H1 (cell line): Measurements from ENCODE around the gene SLC8A3. TPM values are rescaled to one million over a fixed set of nuclear protein-coding genes. Genes with fewer than 3 reads are reported as not detected.

Source experiments
- CTCF ChIA-PET: fragments of 300-600 bp; sonication (Branson Sonifier 250); formaldehyde crosslinking; loops from one replicate; lab custom pipeline; 2021; ENCODE audit not compliant: partially characterized antibody; lab: Charles Lee
- POLR2A ChIA-PET: fragments of 300-600 bp; sonication (Branson Sonifier 250); formaldehyde crosslinking; loops from one replicate; lab custom pipeline; 2021; ENCODE audit warnings: inconsistent platforms; ENCODE audit not compliant: partially characterized antibody; lab: Charles Lee
- DNase-seq, 2 experiments: peaks; one replicate each; pipeline versions ENCODE4 v3.0.0 to v3.0.0-alpha.2; 2010 to 2022; ENCODE audit warnings: low spot score in 2 of 2, low read depth in 1 of 2, mixed read lengths in 1 of 2
- FAIRE-seq: peaks from 2 replicates; lab custom pipeline; 2011; peaks lifted over from hg19 to GRCh38; lab: Jason Lieb, UNC
- H2AFZ ChIP-seq: 2 replicates; pipeline ENCODE4 v1.8.1; 2012; ENCODE audit warnings: low read length, inconsistent platforms
- H2AK5ac ChIP-seq: 2 replicates; pipeline ENCODE4 v1.6.1; 2013; ENCODE audit warnings: low read depth, low read length
- H2BK120ac ChIP-seq: replicated peaks from 2 replicates; pipeline ENCODE3; 2013; ENCODE audit warnings: low read depth, low read length, inconsistent platforms
- H2BK12ac ChIP-seq: 2 replicates; pipeline ENCODE4 v1.6.1; 2013; ENCODE audit warnings: low read depth, low read length
- H2BK15ac ChIP-seq: 2 replicates; pipeline ENCODE4 v1.6.1; 2013; ENCODE audit warnings: low read length
- H2BK20ac ChIP-seq: 2 replicates; pipeline ENCODE4 v1.6.1; 2013; ENCODE audit warnings: low read length
- H2BK5ac ChIP-seq: 2 replicates; pipeline ENCODE4 v1.6.1; 2013; ENCODE audit warnings: low read depth, low read length
- H3K14ac ChIP-seq: 2 replicates; pipeline ENCODE4 v1.6.1; 2013; ENCODE audit warnings: inconsistent platforms; ENCODE audit not compliant: insufficient read length
- H3K18ac ChIP-seq: 2 replicates; pipeline ENCODE4 v1.6.1; 2013; ENCODE audit warnings: low read length; ENCODE audit errors: extremely low read depth
- H3K23ac ChIP-seq: 2 replicates; pipeline ENCODE4 v1.6.1; 2013; ENCODE audit warnings: inconsistent platforms; ENCODE audit not compliant: insufficient read length
- H3K23me2 ChIP-seq: 2 replicates; pipeline ENCODE4 v1.6.1; 2013; ENCODE audit warnings: low read depth, low read length
- H3K27ac ChIP-seq: 2 replicates; pipeline ENCODE4 v1.6.1; 2011; ENCODE audit warnings: low read depth, low read length, inconsistent platforms
- H3K27me3 ChIP-seq, 4 experiments: replicated peaks in 1 of 4; 1 replicate in 1 of 4; 2 replicates in 3 of 4; pipeline versions ENCODE4 v1.6.1 to v1.8.1; 2011 to 2013; ENCODE audit warnings: low read length in 3 of 4, mild to moderate bottlenecking in 3 of 4, inconsistent platforms in 2 of 4, mixed read lengths in 2 of 4, moderate library complexity in 1 of 4; ENCODE audit not compliant: control insufficient read depth in 3 of 4, insufficient read depth in 3 of 4; ENCODE audit errors: extremely low read depth in 1 of 4
- H3K36me3 ChIP-seq, 4 experiments: 2 replicates each; pipeline versions ENCODE4 v1.6.1 to v1.8.1; 2011 to 2013; ENCODE audit warnings: mild to moderate bottlenecking in 4 of 4, low read length in 3 of 4, moderate library complexity in 2 of 4, control low read depth in 1 of 4, inconsistent platforms in 1 of 4; ENCODE audit not compliant: insufficient read depth in 4 of 4, control insufficient read depth in 2 of 4
- H3K4ac ChIP-seq: replicated peaks from 2 replicates; pipeline ENCODE3; 2013; ENCODE audit warnings: low read length, low read depth, mixed read lengths, inconsistent platforms; ENCODE audit not compliant: insufficient read length
- H3K4me1 ChIP-seq, 4 experiments: replicated peaks in 1 of 4; 1 replicate in 1 of 4; 2 replicates in 3 of 4; pipeline versions ENCODE4 v1.6.1 to v1.8.1; 2011 to 2013; ENCODE audit warnings: low read length in 3 of 4, inconsistent platforms in 2 of 4, mixed read lengths in 1 of 4; ENCODE audit not compliant: insufficient read depth in 4 of 4, control insufficient read depth in 3 of 4
- H3K4me2 ChIP-seq, 2 experiments: 2 replicates each; pipeline versions ENCODE4 v1.6.1 to v1.8.1; 2011 to 2013; ENCODE audit warnings: low read depth in 2 of 2, low read length in 2 of 2, control low read depth in 1 of 2, inconsistent platforms in 1 of 2, mild to moderate bottlenecking in 1 of 2; ENCODE audit not compliant: insufficient read depth in 1 of 2
- H3K4me3 ChIP-seq, 4 experiments: fragments of 200-600, 300-600 bp in 1 of 4; sonication (generic), shearing (Covaris generic), sonication (Bioruptor Twin) in 1 of 4; 2 replicates each; pipeline versions ENCODE4 v1.5.1 to v1.8.1; 2011 to 2016; ENCODE audit warnings: low read length in 4 of 4, low read depth in 3 of 4, control low read depth in 2 of 4, inconsistent platforms in 2 of 4, mild to moderate bottlenecking in 2 of 4, mixed read lengths in 1 of 4, moderate library complexity in 1 of 4; ENCODE audit not compliant: insufficient read depth in 2 of 4; ENCODE audit errors: extremely low read depth in 1 of 4
- H3K56ac ChIP-seq: replicated peaks from 2 replicates; pipeline ENCODE3; 2013; ENCODE audit warnings: low read depth, mild to moderate bottlenecking, mixed read lengths, low read length, inconsistent platforms; ENCODE audit not compliant: insufficient read length
- H3K79me1 ChIP-seq: 2 replicates; pipeline ENCODE4 v1.6.1; 2013; ENCODE audit warnings: low read depth, low read length, control low read depth
- H3K79me2 ChIP-seq, 2 experiments: 2 replicates each; pipeline versions ENCODE4 v1.6.1 to v1.8.1; 2012 to 2013; ENCODE audit warnings: low read length in 2 of 2, mild to moderate bottlenecking in 2 of 2, inconsistent platforms in 1 of 2; ENCODE audit not compliant: insufficient read depth in 2 of 2, control insufficient read depth in 1 of 2
- H3K9ac ChIP-seq, 4 experiments: replicated peaks in 1 of 4; 1 replicate in 1 of 4; 2 replicates in 3 of 4; pipeline versions ENCODE4 v1.6.1 to v1.8.1; 2011 to 2013; ENCODE audit warnings: low read depth in 3 of 4, low read length in 3 of 4, control low read depth in 2 of 4, mild to moderate bottlenecking in 2 of 4, moderate library complexity in 2 of 4, inconsistent platforms in 1 of 4; ENCODE audit errors: extremely low read depth in 1 of 4
- H3K9me3 ChIP-seq, 2 experiments: 2 replicates each; pipeline versions ENCODE4 v1.6.1 to v1.8.1; 2012 to 2013; ENCODE audit warnings: mild to moderate bottlenecking in 2 of 2, moderate library complexity in 2 of 2, control low read depth in 1 of 2, inconsistent platforms in 1 of 2, low read depth in 1 of 2, low read length in 1 of 2, mixed read lengths in 1 of 2; ENCODE audit not compliant: insufficient read depth in 2 of 2
- H4K20me1 ChIP-seq, 2 experiments: replicated peaks in 1 of 2; 2 replicates each; pipeline versions ENCODE3 to v1.8.1; 2011 to 2013; ENCODE audit warnings: inconsistent platforms in 2 of 2, low read length in 2 of 2, mild to moderate bottlenecking in 1 of 2; ENCODE audit not compliant: insufficient read depth in 2 of 2, control insufficient read depth in 1 of 2
- H4K5ac ChIP-seq: 2 replicates; pipeline ENCODE4 v1.6.1; 2013; ENCODE audit warnings: low read length, low read depth, mixed read lengths, inconsistent platforms; ENCODE audit not compliant: insufficient read length
- H4K8ac ChIP-seq: 2 replicates; pipeline ENCODE4 v1.8.0; 2013; ENCODE audit warnings: mild to moderate bottlenecking, moderate library complexity, low read length, inconsistent platforms; ENCODE audit not compliant: insufficient read depth; ENCODE audit errors: extremely low read depth
- H4K91ac ChIP-seq: replicated peaks from 2 replicates; pipeline ENCODE3; 2013; ENCODE audit warnings: low read length, mixed read lengths, inconsistent platforms; ENCODE audit not compliant: insufficient read length
- BCL11A ChIP-seq, 2 experiments: IDR thresholded peaks; one replicate each; pipeline ENCODE4 v1.6.1; 2011; ENCODE audit warnings: low read depth in 2 of 2, low read length in 2 of 2, mild to moderate bottlenecking in 2 of 2
- CBX8 ChIP-seq: fragments of 300-800, 300-1000 bp; sonication (generic); IDR thresholded peaks from 2 replicates; pipeline ENCODE4 v1.7.1; 2016; ENCODE audit warnings: low read depth, low read length, borderline replicate concordance
- EZH2 ChIP-seq: fragments of 200-600 bp; sonication (generic); IDR thresholded peaks from 2 replicates; pipeline ENCODE4 v1.7.1; 2012; ENCODE audit warnings: low read depth, mild to moderate bottlenecking, moderate library complexity, low read length, inconsistent platforms; ENCODE audit not compliant: severe bottlenecking
- HDAC2 ChIP-seq, 2 experiments: fragments of 300-600 bp in 1 of 2; sonication (generic) in 1 of 2; IDR thresholded peaks; 2 replicates each; pipeline ENCODE4 v1.6.1; 2011 to 2012; ENCODE audit warnings: low read depth in 2 of 2, low read length in 2 of 2, mild to moderate bottlenecking in 2 of 2, moderate library complexity in 2 of 2, borderline replicate concordance in 1 of 2, inconsistent platforms in 1 of 2
- JUND ChIP-seq: IDR thresholded peaks from 2 replicates; pipeline ENCODE4 v1.6.1; 2011; ENCODE audit warnings: mild to moderate bottlenecking, improper control_type of control experiment, low read length
- KDM5A ChIP-seq: fragments of 200-600 bp; IDR thresholded peaks from 2 replicates; pipeline ENCODE4 v1.7.1; 2012; ENCODE audit warnings: mild to moderate bottlenecking, low read length, inconsistent platforms, mixed read lengths
- MAFK ChIP-seq: IDR thresholded peaks from 2 replicates; pipeline ENCODE4 v1.6.1; 2012; ENCODE audit warnings: low read depth, mild to moderate bottlenecking, improper control_type of control experiment, low read length
- PHF8 ChIP-seq: fragments of 200-600 bp; sonication (generic); conservative IDR thresholded peaks from 2 replicates; pipeline ENCODE4 v1.7.1; 2012; ENCODE audit warnings: low read depth, mild to moderate bottlenecking, inconsistent platforms, low read length, moderate library complexity
- POLR2A ChIP-seq, 2 experiments: IDR thresholded peaks; 1 replicate in 1 of 2; 2 replicates in 1 of 2; pipeline ENCODE4 v1.6.1; 2011; ENCODE audit warnings: low read depth in 2 of 2, low read length in 2 of 2, mild to moderate bottlenecking in 2 of 2; ENCODE audit errors: control extremely low read depth in 1 of 2
- POLR2AphosphoS5 ChIP-seq: IDR thresholded peaks from 2 replicates; pipeline ENCODE4 v1.6.1; 2011; ENCODE audit warnings: low read depth, low read length
- POU5F1 ChIP-seq: IDR thresholded peaks from 2 replicates; pipeline ENCODE4 v1.6.1; 2011; ENCODE audit warnings: low read depth, mild to moderate bottlenecking, low read length, moderate library complexity
- SAP30 ChIP-seq: fragments of 300-600 bp; sonication (generic); IDR thresholded peaks from 2 replicates; pipeline ENCODE4 v1.7.1; 2012; ENCODE audit warnings: low read length, moderate library complexity, mild to moderate bottlenecking, inconsistent platforms; ENCODE audit not compliant: insufficient read depth, insufficient replicate concordance
- SIX5 ChIP-seq: IDR thresholded peaks from 2 replicates; pipeline ENCODE4 v1.6.1; 2011; ENCODE audit warnings: mild to moderate bottlenecking, low read depth, low read length
- SP4 ChIP-seq: IDR thresholded peaks from 2 replicates; pipeline ENCODE4 v1.6.1; 2012; ENCODE audit warnings: low read length, inconsistent platforms
- WGBS, 2 experiments: shearing (Covaris generic) in 1 of 2; methylation state at CpG; one replicate each; pipeline versions ENCODE4 v1.1.6 to v1.1.7; 2013 to 2015; ENCODE audit warnings: low lambda C conversion rate in 2 of 2, mixed read lengths in 2 of 2, inconsistent platforms in 1 of 2, low coverage in 1 of 2, missing lambda C conversion rate in 1 of 2; ENCODE audit not compliant: insufficient replicate concordance in 2 of 2, insufficient coverage in 1 of 2, insufficient read length in 1 of 2; ENCODE audit errors: extremely low coverage in 1 of 2, missing lambda C conversion rate in 1 of 2; 5-methylcytosine and 5-hydroxymethylcytosine counted together
- polyA plus RNA-seq, 7 experiments: library from polyadenylated mRNA; depleted of rRNA in 3 of 7; stranded (reverse) in 5 of 7; unstranded in 2 of 7; fragments of >200 nt in 5 of 7; fragments of 200-250 nt in 2 of 7; gene quantifications; 1 replicate in 5 of 7; 2 replicates in 1 of 7; 4 replicates in 1 of 7; pipeline versions ENCODE4 v1.2.1 to v1.2.3, GENCODE V29; 2011 to 2013; ENCODE audit warnings: missing spikeins in 2 of 7, mixed read lengths in 2 of 7
- total RNA-seq: library from RNA; stranded (reverse); fragmentation: NEBNext Ultra II Directional; extraction: Animal tissue kit (Norgen Biotek cat#: 25700); gene quantifications from 2 replicates; pipeline ENCODE4 v1.2.1, GENCODE V29; 2021

Gene SLC8A3
- total and polyA plus RNA-seq, 2 of the 8 experiments (the other 6 are each of a cell fraction or from before 2014, with no cell fraction given), result 0.38 to 1.1 TPM

GRCh38 chr14:70190156-70190555 is 1.4 kb upstream of the SLC8A3 start:
- WGBS, 2 experiments, result 82% methylated on average over 6 of the region's 6 CpGs; no CpG with 5 or more reads in 1 of the 2 experiments
- CTCF ChIA-PET, result interaction anchor here (1.0 to 2.2 kb wide), 4 partner anchors 20 to 103 kb away, joined by 3 to 8 read pairs (median 6); no protein-coding TSS in a partner anchor
- H3K4me1 ChIP-seq, result peaks cover 2 to 22% (median 7%) of the 10 kb centered on the region in 4 experiments; a peak in 6 of 7 replicates
- no peak overlapping the region for H4K5ac ChIP-seq
- H2AFZ ChIP-seq, result no peak overlapping the region
- H2BK120ac ChIP-seq, result no peak overlapping the region
- H3K18ac ChIP-seq, result no peak overlapping the region
- H3K79me1 ChIP-seq, result no peaks in the 10 kb centered on the region
- H3K14ac ChIP-seq, result no peak overlapping the region
- no peak overlapping the region for H2AK5ac ChIP-seq
- no peaks in the 10 kb centered on the region for H4K20me1 ChIP-seq
- H3K27ac ChIP-seq, result no peak overlapping the region
- H4K91ac ChIP-seq, result no peak overlapping the region
- DNase-seq (no peak), FAIRE-seq (no peak)
- no peak overlapping the region for H3K4me3 ChIP-seq
- no peak overlapping the region for H2BK20ac ChIP-seq
- no peak overlapping the region for H3K56ac ChIP-seq
- peak overlapping the region in 1 of 2 experiments; percentile 93; a peak in 1 of 4 replicates for H3K4me2 ChIP-seq
- H3K27me3 ChIP-seq, result peaks cover 19 to 43% (median 39%) of the 10 kb centered on the region in 4 experiments
- no peaks in the 10 kb centered on the region for H3K79me2 ChIP-seq
- H3K9me3 ChIP-seq, result no peaks in the 10 kb centered on the region
- H3K4ac ChIP-seq, result no peak overlapping the region
- H3K9ac ChIP-seq, result no peak overlapping the region
- TF ChIP-seq MAFK (no peak), POLR2AphosphoS5 (no peak), HDAC2 (IDR thresholded peaks at IDR 0.05; ENCODE audit: borderline replicate concordance in 1 of 2, low read depth in 2 of 2, low read length in 2 of 2) (no peak), SAP30 (no peak), JUND (no peak), EZH2 (no peak), SP4 (no peak), SIX5 (no peak), PHF8 (no peak), KDM5A (no peak), POU5F1 (no peak), CBX8 (no peak), BCL11A (IDR thresholded peaks at IDR 0.05; ENCODE audit: low read depth in 2 of 2, low read length in 2 of 2) (no peak), POLR2A (IDR thresholded peaks at IDR 0.05; ENCODE audit: control extremely low read depth in 1 of 2, low read depth in 2 of 2, low read length in 2 of 2) (no peak)
- H4K8ac ChIP-seq, result no peak overlapping the region
- no peak overlapping the region; the same call in 1 of the 2 replicates for H2BK5ac ChIP-seq
- H2BK12ac ChIP-seq, result no peak overlapping the region
- H2BK15ac ChIP-seq, result no peak overlapping the region
- peaks cover 22% of the 10 kb centered on the region for H3K23me2 ChIP-seq
- POLR2A ChIA-PET, result interaction anchor here (0.6 kb wide), 1 partner anchor 172 kb away, joined by 3 read pairs; no protein-coding TSS in a partner anchor
- no peak overlapping the region for H3K23ac ChIP-seq
- H3K36me3 ChIP-seq, result no peaks in the 10 kb centered on the region
